Measurements from ENCODE around the gene COL18A1. TPM values are rescaled to one million over a fixed set of nuclear protein-coding genes. Genes with fewer than 3 reads are reported as not detected.

The COL18A1 gene
- polyA plus RNA-seq, 1 donor (not counting 4 experiments of a cell fraction or from before 2014, with no cell fraction given) = 13.0 TPM

DNA sequence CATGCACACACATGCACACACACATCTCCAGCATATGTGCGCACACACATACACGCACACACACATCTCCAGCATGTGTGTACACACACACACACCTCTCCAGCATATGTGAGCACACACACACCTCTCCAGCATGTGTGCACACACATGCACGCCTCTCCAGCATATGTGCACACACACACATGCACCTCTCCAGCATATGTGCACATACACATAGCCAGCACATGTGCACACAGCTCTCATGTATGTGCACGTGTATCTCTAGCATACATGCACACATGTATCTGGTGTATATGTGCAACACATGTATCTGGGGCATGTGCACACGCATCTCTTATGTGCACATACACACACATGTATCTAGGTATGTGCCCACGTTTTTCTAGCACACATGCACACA is 79.4 kb downstream of the COL18A1 start:
- dilution Hi-C loops (cut with MboI; ENCODE audit: extremely low pct_ligation_motif_present, low sequenced_read_pairs) = no loop called here
- FAIRE-seq = no peak
- no peak for DNase-seq (ENCODE audit: low read depth, low spot score)
- Histone ChIP-seq H2AFZ (ENCODE audit: control insufficient read depth, low read length) (no peak overlapping the region), H3K9ac (ENCODE audit: control insufficient read depth, extremely low read depth, insufficient read depth, low read length) (no peak overlapping the region), H3K27ac (ENCODE audit: control insufficient read depth, insufficient read depth, low read length) (no peak overlapping the region), H3K9me1 (ENCODE audit: control insufficient read depth, extremely low read depth, insufficient read depth, low read length) (no peaks in the 10 kb centered on the region), H3K36me3 (ENCODE audit: control insufficient read depth in 2 of 2, extremely low read depth in 1 of 2, insufficient read depth in 2 of 2, low read length in 2 of 2) (peaks cover 4 to 15% of the 10 kb centered on the region in 2 experiments), H3K9me3 (ENCODE audit: control insufficient read depth, low read depth, low read length) (no peaks in the 10 kb centered on the region), H3K79me2 (ENCODE audit: control insufficient read depth, insufficient read depth, low read length) (no peaks in the 10 kb centered on the region), H3K27me3 (ENCODE audit: control insufficient read depth, extremely low read depth, insufficient read depth, low read length) (no peaks in the 10 kb centered on the region), H4K20me1 (ENCODE audit: control insufficient read depth, extremely low read depth, insufficient read depth, low read length) (no peaks in the 10 kb centered on the region), H3K4me3 (ENCODE audit: control insufficient read depth in 2 of 3, extremely low read depth in 1 of 3, insufficient read depth in 2 of 3, low read depth in 1 of 3, low read length in 3 of 3) (no peak overlapping the region), H3K4me1 (ENCODE audit: control insufficient read depth, extremely low read depth, insufficient read depth, low read length) (no peaks in the 10 kb centered on the region), H3K4me2 (ENCODE audit: control insufficient read depth, extremely low read depth, insufficient read depth, low read depth, low read length) (no peak overlapping the region)
- TF ChIP-seq, protein P1, sequence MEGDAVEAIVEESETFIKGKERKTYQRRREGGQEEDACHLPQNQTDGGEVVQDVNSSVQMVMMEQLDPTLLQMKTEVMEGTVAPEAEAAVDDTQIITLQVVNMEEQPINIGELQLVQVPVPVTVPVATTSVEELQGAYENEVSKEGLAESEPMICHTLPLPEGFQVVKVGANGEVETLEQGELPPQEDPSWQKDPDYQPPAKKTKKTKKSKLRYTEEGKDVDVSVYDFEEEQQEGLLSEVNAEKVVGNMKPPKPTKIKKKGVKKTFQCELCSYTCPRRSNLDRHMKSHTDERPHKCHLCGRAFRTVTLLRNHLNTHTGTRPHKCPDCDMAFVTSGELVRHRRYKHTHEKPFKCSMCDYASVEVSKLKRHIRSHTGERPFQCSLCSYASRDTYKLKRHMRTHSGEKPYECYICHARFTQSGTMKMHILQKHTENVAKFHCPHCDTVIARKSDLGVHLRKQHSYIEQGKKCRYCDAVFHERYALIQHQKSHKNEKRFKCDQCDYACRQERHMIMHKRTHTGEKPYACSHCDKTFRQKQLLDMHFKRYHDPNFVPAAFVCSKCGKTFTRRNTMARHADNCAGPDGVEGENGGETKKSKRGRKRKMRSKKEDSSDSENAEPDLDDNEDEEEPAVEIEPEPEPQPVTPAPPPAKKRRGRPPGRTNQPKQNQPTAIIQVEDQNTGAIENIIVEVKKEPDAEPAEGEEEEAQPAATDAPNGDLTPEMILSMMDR (optimal IDR thresholded peaks at IDR 0.05 in 1 of 3, IDR thresholded peaks at IDR 0.05 in 1 of 3, conservative IDR thresholded peaks at IDR 0.05 in 1 of 3; ENCODE audit: extremely low read depth in 1 of 3, insufficient read depth in 2 of 3, low read length in 3 of 3) = no peak
- no peak for TF ChIP-seq EZH2 (IDR thresholded peaks at IDR 0.05; ENCODE audit: low read length)

DNA sequence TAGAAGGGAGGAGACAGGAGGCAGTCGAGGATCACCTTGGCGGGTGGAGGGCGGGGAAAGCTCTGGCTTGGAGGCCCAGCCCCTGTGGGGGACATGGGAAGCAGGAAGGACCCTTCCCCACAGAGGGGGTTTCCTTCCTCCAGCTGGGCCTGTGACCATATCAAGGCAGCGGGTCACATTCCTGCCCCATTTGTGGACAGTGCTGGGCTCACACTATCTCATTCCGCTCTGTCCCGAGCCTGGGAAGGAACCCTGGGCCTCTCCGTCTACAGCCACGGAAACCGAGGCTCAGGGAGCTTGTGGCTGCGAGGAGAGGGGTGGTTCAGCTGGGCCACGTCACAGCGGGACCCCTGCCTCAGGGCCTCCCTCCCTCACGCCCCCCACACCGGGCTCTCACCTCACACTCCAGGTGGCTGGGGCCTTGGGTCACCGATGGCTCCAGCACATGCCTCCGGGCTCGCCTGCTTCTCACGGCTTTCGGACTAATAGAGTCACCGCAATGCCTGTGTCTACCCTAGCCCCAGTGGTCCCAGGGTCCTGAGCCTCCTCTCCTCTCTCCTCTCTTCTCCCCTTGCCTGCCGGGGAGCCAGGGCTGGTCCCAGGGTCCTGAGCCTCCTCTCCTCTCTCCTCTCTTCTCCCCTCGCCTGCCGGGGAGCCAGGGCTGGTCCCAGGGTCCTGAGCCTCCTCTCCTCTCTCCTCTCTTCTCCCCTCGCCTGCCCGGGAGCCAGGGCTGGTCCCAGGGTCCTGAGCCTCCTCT is 80.9 kb downstream of the COL18A1 start:
- Histone ChIP-seq H3K9me3 (ENCODE audit: control insufficient read depth, low read depth, low read length) (no peaks in the 10 kb centered on the region), H3K9ac (ENCODE audit: control insufficient read depth, extremely low read depth, insufficient read depth, low read length) (no peak overlapping the region), H4K20me1 (ENCODE audit: control insufficient read depth, extremely low read depth, insufficient read depth, low read length) (no peaks in the 10 kb centered on the region), H3K36me3 (ENCODE audit: control insufficient read depth in 2 of 2, extremely low read depth in 1 of 2, insufficient read depth in 2 of 2, low read length in 2 of 2) (peaks cover 4 to 15% of the 10 kb centered on the region in 2 experiments), H3K27ac (ENCODE audit: control insufficient read depth, insufficient read depth, low read length) (no peak overlapping the region), H3K27me3 (ENCODE audit: control insufficient read depth, extremely low read depth, insufficient read depth, low read length) (no peaks in the 10 kb centered on the region), H3K4me2 (ENCODE audit: control insufficient read depth, extremely low read depth, insufficient read depth, low read depth, low read length) (no peak overlapping the region), H3K4me1 (ENCODE audit: control insufficient read depth, extremely low read depth, insufficient read depth, low read length) (no peaks in the 10 kb centered on the region), H3K4me3 (ENCODE audit: control insufficient read depth in 2 of 3, extremely low read depth in 1 of 3, insufficient read depth in 2 of 3, low read depth in 1 of 3, low read length in 3 of 3) (no peak overlapping the region), H2AFZ (ENCODE audit: control insufficient read depth, low read length) (no peak overlapping the region), H3K79me2 (ENCODE audit: control insufficient read depth, insufficient read depth, low read length) (no peaks in the 10 kb centered on the region), H3K9me1 (ENCODE audit: control insufficient read depth, extremely low read depth, insufficient read depth, low read length) (no peaks in the 10 kb centered on the region)
- no peak for DNase-seq (ENCODE audit: low read depth, low spot score)
- dilution Hi-C loops (cut with MboI; ENCODE audit: extremely low pct_ligation_motif_present, low sequenced_read_pairs) = no loop called here
- no peak for TF ChIP-seq EZH2 (IDR thresholded peaks at IDR 0.05; ENCODE audit: low read length)
- TF ChIP-seq, protein P1 (optimal IDR thresholded peaks at IDR 0.05 in 1 of 3, IDR thresholded peaks at IDR 0.05 in 1 of 3, conservative IDR thresholded peaks at IDR 0.05 in 1 of 3; ENCODE audit: extremely low read depth in 1 of 3, insufficient read depth in 2 of 3, low read length in 3 of 3) = no peak
- no peak for FAIRE-seq

Data from keratinocyte (primary cell).